ENCODE data around the gene KLHL4. TPM values are rescaled to one million over a fixed set of nuclear protein-coding genes. Genes with fewer than 3 reads are reported as not detected.

KLHL4 gene
- total RNA-seq, 1 donor from 2014 or later: 0.26 TPM

DNA sequence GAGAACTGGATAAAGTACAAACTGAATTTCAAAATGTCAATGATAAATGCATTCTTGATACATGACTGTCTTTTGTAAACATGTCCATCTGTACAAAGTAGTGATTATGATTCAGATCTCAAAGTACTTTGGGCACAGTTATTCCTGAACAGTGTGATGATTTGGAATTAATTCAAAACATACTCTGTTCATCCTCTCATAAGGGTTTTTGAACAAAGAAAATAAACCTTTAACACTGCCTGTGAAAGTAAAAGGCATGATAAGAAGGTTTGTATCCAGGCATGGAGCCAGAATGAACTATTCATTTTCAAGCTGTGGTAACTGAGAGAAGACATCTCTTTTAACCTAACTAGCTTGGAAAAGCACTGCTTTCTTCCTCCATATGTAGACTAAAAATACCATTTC, 883 bp upstream of the KLHL4 start:
- H3K36me3 ChIP-seq (ENCODE audit: control insufficient read depth, insufficient read depth, low read length): no peaks in the 10 kb centered on the region
- TF ChIP-seq, protein P1, sequence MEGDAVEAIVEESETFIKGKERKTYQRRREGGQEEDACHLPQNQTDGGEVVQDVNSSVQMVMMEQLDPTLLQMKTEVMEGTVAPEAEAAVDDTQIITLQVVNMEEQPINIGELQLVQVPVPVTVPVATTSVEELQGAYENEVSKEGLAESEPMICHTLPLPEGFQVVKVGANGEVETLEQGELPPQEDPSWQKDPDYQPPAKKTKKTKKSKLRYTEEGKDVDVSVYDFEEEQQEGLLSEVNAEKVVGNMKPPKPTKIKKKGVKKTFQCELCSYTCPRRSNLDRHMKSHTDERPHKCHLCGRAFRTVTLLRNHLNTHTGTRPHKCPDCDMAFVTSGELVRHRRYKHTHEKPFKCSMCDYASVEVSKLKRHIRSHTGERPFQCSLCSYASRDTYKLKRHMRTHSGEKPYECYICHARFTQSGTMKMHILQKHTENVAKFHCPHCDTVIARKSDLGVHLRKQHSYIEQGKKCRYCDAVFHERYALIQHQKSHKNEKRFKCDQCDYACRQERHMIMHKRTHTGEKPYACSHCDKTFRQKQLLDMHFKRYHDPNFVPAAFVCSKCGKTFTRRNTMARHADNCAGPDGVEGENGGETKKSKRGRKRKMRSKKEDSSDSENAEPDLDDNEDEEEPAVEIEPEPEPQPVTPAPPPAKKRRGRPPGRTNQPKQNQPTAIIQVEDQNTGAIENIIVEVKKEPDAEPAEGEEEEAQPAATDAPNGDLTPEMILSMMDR (IDR thresholded peaks at IDR 0.05; ENCODE audit: insufficient read depth, low read length, severe bottlenecking): no peak
- DNase-seq (ENCODE audit: low read depth): peak; percentile 72
- H3K4me3 ChIP-seq (ENCODE audit: low read depth, low read length): no peak overlapping the region
- H3K27me3 ChIP-seq (ENCODE audit: control insufficient read depth, insufficient read depth, low read length): no peaks in the 10 kb centered on the region
- FAIRE-seq: no peak

DNA sequence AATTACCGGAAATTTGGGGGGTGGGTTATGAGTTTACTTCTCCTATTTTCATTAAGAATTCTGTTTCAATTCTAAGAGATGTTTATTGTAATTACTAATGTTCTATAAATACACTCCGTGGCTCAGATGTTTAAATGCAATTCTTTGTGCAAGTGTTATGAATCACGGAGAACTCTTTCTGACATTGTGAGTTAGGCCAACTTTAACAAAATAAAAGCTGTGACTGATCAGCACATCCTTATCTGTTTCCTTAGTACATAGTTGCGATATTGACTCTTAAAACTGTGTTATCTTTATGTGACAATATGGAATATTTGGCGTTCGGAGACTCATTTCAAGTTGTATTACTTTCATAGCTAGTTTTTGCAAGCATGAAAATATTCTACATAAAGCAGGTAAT, 902 bp downstream of the KLHL4 start:
- H3K36me3 ChIP-seq (ENCODE audit: control insufficient read depth, insufficient read depth, low read length): no peaks in the 10 kb centered on the region
- TF ChIP-seq, protein P1 (IDR thresholded peaks at IDR 0.05; ENCODE audit: insufficient read depth, low read length, severe bottlenecking): no peak
- no peak overlapping the region for H3K4me3 ChIP-seq (ENCODE audit: low read depth, low read length)
- H3K27me3 ChIP-seq (ENCODE audit: control insufficient read depth, insufficient read depth, low read length): no peaks in the 10 kb centered on the region
- no peak for FAIRE-seq
- peak; percentile 20 for DNase-seq (ENCODE audit: low read depth)

DNA sequence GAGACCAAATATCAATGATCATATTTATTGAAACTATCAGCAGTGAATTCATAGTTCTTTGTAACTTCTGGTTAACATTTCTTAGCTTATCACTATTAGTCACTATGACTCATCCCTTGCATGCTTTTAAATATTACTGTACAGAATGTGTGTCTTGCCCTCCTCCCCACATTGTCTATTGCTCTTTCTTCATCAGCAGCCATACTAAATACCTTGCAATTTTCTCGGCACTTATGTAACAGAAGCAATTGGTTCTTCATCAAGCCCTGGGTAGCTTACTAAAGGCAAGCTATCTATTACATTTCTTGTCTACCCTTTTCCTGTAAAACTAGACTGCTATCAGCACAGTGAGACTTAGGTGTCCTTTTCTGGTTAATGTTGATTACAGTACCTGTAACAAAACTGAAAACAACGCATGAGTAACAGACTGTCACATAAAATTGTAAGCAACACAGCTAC, 8.2 kb downstream of the KLHL4 start:
- FAIRE-seq: no peak
- H3K36me3 ChIP-seq (ENCODE audit: control insufficient read depth, insufficient read depth, low read length): no peaks in the 10 kb centered on the region
- H3K4me3 ChIP-seq (ENCODE audit: low read depth, low read length): no peak overlapping the region
- no peaks in the 10 kb centered on the region for H3K27me3 ChIP-seq (ENCODE audit: control insufficient read depth, insufficient read depth, low read length)
- peak; percentile 72 for DNase-seq (ENCODE audit: low read depth)
- TF ChIP-seq, protein P1 (IDR thresholded peaks at IDR 0.05; ENCODE audit: insufficient read depth, low read length, severe bottlenecking): no peak

DNA sequence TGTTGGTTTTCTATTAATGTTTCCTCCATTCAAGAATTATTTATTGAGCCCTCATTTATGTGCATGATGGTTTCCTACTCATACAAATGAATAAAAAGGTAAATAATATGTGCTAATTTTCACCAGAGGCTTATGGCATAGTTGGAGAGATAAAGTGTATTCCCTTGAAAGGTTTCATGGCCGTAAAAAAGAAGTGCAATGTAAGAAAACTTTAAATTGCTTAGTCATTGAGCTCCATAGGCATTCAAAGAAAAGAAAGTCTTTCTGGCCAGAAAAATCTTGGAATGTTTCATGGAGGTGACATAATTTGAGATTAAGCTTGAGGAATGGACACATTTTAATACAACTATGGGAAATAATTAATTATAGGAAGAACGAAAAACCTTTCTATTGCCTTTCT, 8.7 kb downstream of the KLHL4 start:
- Histone ChIP-seq H3K4me3 (ENCODE audit: low read depth, low read length) (no peak overlapping the region), H3K27me3 (ENCODE audit: control insufficient read depth, insufficient read depth, low read length) (no peaks in the 10 kb centered on the region), H3K36me3 (ENCODE audit: control insufficient read depth, insufficient read depth, low read length) (no peaks in the 10 kb centered on the region)
- FAIRE-seq (no peak), DNase-seq (ENCODE audit: low read depth) (no peak)
- TF ChIP-seq, protein P1 (IDR thresholded peaks at IDR 0.05; ENCODE audit: insufficient read depth, low read length, severe bottlenecking): no peak

DNA sequence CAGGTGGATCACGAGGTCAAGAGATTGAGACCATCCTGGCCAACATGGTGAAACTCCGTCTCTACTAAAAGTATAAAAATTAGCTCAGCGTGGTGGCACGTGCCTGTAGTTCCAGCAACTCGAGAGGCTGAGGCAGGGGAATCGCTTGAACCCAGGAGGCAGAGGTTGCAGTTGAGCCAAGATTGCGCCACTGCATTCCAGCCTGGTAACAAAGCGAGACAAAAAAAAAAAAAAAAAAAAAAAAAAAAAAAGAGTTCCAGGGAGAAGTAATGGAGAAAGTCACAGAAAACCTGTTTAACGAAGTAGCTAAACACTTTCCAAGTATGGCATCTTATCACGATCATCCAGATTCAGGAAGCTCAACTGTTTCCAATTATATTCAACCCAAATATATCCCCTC, 10.9 kb downstream of the KLHL4 start:
- DNase-seq (ENCODE audit: low read depth): no peak
- Histone ChIP-seq H3K4me3 (ENCODE audit: low read depth, low read length) (no peak overlapping the region), H3K36me3 (ENCODE audit: control insufficient read depth, insufficient read depth, low read length) (no peaks in the 10 kb centered on the region), H3K27me3 (ENCODE audit: control insufficient read depth, insufficient read depth, low read length) (no peaks in the 10 kb centered on the region)
- TF ChIP-seq, protein P1 (IDR thresholded peaks at IDR 0.05; ENCODE audit: insufficient read depth, low read length, severe bottlenecking): no peak
- no peak for FAIRE-seq

DNA sequence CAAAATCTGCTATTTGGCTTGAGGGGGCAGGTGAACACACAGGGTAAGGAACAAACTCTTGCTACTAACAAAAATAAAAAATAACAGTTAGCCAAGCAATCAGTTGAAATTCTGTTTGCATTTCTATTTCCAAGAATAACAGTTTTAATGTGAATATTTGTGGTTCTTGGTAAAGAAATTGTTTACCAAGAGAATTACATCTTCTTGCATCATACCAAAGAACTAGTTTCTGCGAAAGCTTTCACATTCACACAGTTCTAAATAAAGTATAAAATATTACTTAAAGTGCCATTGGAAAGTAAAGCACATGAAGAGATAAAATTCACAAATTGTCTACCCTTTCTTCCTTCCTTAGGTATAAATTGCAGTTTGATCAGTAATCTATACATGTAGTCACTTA, 54.4 kb downstream of the KLHL4 start:
- FAIRE-seq (no peak), DNase-seq (ENCODE audit: low read depth) (no peak)
- Histone ChIP-seq H3K4me3 (ENCODE audit: low read depth, low read length) (no peak overlapping the region), H3K27me3 (ENCODE audit: control insufficient read depth, insufficient read depth, low read length) (no peaks in the 10 kb centered on the region), H3K36me3 (ENCODE audit: control insufficient read depth, insufficient read depth, low read length) (no peaks in the 10 kb centered on the region)
- TF ChIP-seq, protein P1 (IDR thresholded peaks at IDR 0.05; ENCODE audit: insufficient read depth, low read length, severe bottlenecking): no peak

Measured in bronchial epithelial cell (primary cell).